Immature natural killer cell (primary cell): ENCODE measurements around the gene TPD52L2. TPM values are rescaled to one million over a fixed set of nuclear protein-coding genes. Genes with fewer than 3 reads are reported as not detected.

Experiments used
- DNase-seq, 3 donors: peaks; one replicate each; pipeline ENCODE4 v3.0.0; 2022; ENCODE audit warnings: mixed read lengths in 1 of 3
- H3K27ac Mint-ChIP-seq, 6 donors: one replicate each; pipeline ENCODE4 v1.8.0; 2020; ENCODE audit warnings: mixed read lengths in 6 of 6, mild to moderate bottlenecking in 5 of 6, inconsistent platforms in 4 of 6, moderate library complexity in 3 of 6
- H3K27me3 Mint-ChIP-seq, 3 donors: one replicate each; pipeline ENCODE4 v1.8.0; 2020 to 2021; ENCODE audit warnings: low read depth in 3 of 3, mild to moderate bottlenecking in 3 of 3, mixed read lengths in 3 of 3, moderate library complexity in 3 of 3, inconsistent platforms in 1 of 3
- H3K36me3 Mint-ChIP-seq, 3 donors: one replicate each; pipeline ENCODE4 v1.8.0; 2020; ENCODE audit warnings: mixed read lengths in 3 of 3, inconsistent platforms in 2 of 3, mild to moderate bottlenecking in 2 of 3
- H3K4me1 Mint-ChIP-seq, 2 donors: one replicate each; pipeline ENCODE4 v1.8.0; 2020; ENCODE audit warnings: inconsistent platforms in 2 of 2, mild to moderate bottlenecking in 2 of 2, mixed read lengths in 2 of 2, moderate library complexity in 1 of 2
- H3K4me3 Mint-ChIP-seq, 5 donors: one replicate each; pipeline ENCODE4 v1.8.0; 2020; ENCODE audit warnings: mild to moderate bottlenecking in 5 of 5, mixed read lengths in 5 of 5, inconsistent platforms in 3 of 5, moderate library complexity in 3 of 5
- H3K9me3 Mint-ChIP-seq, 6 donors: one replicate each; pipeline ENCODE4 v1.8.0; 2020; ENCODE audit warnings: mild to moderate bottlenecking in 6 of 6, mixed read lengths in 6 of 6, inconsistent platforms in 4 of 6, moderate library complexity in 3 of 6
- polyA plus RNA-seq, 3 donors: library from polyadenylated mRNA; unstranded; fragments of 300-500 nt; fragmentation: Illumina TruSeq; gene quantifications; one replicate each; pipeline ENCODE4 v1.2.3, GENCODE V29; 2021

TPD52L2 gene
- polyA plus RNA-seq, 3 donors from 2014 or later = 67.5 to 90.8 (median 79.3) TPM

DNA sequence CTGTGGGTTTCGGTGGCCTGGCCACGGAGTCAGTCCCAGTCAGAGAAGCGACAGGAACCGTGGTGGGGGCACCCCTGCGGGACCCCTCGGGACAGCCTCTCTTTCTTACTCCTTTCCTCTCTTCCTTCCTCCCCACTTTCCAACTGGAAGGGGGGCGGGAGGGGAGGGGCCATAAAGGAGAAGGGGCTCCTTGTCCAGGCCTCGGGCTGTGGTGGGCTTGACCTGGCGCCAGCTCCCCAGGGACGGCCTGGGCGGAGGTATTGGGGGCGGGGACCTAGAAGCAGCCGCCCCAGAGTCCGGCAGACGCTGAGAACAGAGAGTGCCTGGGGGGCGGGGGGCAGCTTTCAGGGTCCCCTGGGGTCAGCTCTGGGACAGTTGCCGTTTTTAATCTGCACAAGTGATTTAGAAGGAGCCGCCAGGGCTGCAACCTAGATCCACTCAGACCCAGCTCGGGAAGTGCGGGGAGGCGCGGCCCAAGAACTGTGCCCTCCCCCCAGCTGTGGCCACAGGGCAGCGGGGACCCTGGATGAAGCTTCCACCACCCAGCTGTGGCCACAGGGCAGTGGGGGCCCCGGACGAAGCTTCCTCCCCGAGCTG, 10.2 kb upstream of the TPD52L2 start:
- Mint-ChIP-seq H3K27me3 (peaks cover 0 to 13% (median 7%) of the 10 kb centered on the region in 3 donors), H3K4me1 (peaks cover 17 to 25% of the 10 kb centered on the region in 2 donors), H3K36me3 (no peaks in the 10 kb centered on the region), H3K9me3 (no peaks in the 10 kb centered on the region), H3K27ac (no peak overlapping the region), H3K4me3 (no peak overlapping the region)
- DNase-seq = no peak

DNA sequence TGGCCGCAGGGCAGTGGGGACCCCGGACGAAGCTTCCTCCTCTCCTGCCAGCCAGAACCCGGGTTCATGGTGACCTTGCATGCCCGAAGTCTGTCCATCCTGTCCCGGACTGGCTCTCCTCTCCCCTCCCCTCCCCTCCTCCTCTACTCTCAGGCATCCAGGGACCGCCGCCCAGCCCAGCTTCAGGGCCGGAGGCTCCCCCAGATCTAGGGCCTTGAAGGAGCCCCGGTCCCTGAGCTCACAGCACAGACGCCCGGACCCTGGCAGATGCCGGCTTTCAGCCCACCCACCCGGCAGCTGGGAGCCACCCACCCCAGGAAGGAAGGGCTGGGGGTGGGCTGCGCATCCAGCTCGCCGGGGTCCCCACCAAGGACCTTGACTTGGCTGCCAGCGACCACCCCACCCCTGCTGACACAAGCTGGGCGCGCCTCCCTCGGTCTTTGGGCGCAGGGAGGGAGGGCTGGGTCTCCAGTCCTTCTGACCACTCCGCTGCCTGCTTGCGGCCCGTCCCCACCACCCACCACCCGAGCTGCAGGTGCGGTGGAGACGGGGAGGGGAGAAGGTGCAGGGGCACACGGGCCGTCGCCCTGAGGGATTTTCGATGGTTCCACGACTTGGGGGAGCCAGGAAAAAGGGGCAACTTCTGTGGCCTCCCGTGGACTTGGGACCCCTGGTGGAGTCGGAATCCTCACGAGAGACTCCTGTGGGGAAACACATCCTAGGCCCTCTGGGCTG, 9.5 kb upstream of the TPD52L2 start:
- DNase-seq = no peak
- H3K27me3 Mint-ChIP-seq = peaks cover 0 to 9% (median 7%) of the 10 kb centered on the region in 3 donors
- H3K4me1 Mint-ChIP-seq = peaks cover 17 to 25% of the 10 kb centered on the region in 2 donors
- H3K9me3 Mint-ChIP-seq = no peaks in the 10 kb centered on the region
- no peaks in the 10 kb centered on the region for H3K36me3 Mint-ChIP-seq
- H3K27ac Mint-ChIP-seq = no peak overlapping the region
- no peak overlapping the region for H3K4me3 Mint-ChIP-seq

DNA sequence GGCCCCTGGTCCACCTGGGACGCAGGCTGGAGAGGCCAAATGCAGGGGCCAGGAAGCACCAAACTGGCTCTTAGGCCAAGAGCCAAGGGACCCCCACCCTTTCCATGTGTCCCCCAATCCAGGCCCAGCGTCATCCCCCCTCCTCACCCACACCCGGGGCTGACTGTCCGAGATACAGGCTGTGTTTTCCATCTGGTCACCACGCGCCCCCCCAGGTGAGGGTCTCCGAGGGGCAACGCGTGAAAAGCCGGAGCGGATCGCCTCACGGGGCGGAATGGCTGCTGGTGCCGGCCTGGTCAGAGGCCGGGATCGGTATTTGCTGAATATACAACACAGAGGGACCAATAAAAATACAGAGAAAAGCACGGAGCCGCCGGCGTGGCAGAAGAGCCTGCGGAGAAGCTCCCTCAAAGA, 9.0 kb upstream of the TPD52L2 start:
- DNase-seq = no peak

DNA sequence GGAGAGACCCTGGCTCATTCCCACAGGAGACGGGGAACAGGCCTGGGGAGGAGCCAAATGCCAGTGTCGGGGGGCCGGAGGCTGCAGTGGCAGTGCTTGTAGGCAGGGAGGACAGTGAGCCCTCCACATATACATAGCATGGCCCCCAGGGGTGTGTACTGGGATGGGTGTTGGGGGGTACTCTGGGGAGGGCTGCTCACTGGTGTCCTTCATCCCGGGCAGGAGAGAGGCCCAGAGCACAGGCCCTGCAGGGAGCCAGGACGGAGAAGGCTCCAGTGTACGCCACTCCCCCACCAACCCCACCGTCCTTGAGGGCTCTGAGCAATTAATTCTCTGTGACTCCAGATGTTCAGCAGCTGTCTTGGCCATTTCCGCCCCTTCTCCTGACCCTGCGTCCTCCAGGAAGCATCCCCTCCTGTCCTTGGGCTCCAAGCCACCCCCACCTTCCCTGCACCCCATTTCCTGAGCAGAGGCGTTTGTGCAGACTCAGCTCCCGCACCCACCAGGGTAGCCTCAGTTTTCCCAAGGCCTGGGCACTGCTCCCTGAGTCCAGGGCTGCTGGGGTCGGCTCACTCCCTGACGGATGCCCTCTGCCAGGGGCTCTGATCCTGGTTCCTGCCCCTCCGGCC, 7.2 kb upstream of the TPD52L2 start:
- no peak for DNase-seq
- peak overlapping the region in 1 of 6 donors; percentile 69 for H3K27ac Mint-ChIP-seq
- no peaks in the 10 kb centered on the region for H3K9me3 Mint-ChIP-seq
- H3K4me1 Mint-ChIP-seq = peaks cover 13 to 19% of the 10 kb centered on the region in 2 donors
- no peak overlapping the region for H3K4me3 Mint-ChIP-seq
- peaks cover 0 to 3% (median 3%) of the 10 kb centered on the region in 3 donors for H3K27me3 Mint-ChIP-seq
- H3K36me3 Mint-ChIP-seq = no peaks in the 10 kb centered on the region

More for the DNA sequence above, 9.0 kb upstream of the TPD52L2 start:
- H3K4me1 Mint-ChIP-seq = peaks cover 14 to 21% of the 10 kb centered on the region in 2 donors
- no peak overlapping the region for H3K27ac Mint-ChIP-seq
- H3K4me3 Mint-ChIP-seq = no peak overlapping the region
- no peaks in the 10 kb centered on the region for H3K9me3 Mint-ChIP-seq
- no peaks in the 10 kb centered on the region for H3K36me3 Mint-ChIP-seq
- peaks cover 3 to 6% (median 3%) of the 10 kb centered on the region in 3 donors for H3K27me3 Mint-ChIP-seq

DNA sequence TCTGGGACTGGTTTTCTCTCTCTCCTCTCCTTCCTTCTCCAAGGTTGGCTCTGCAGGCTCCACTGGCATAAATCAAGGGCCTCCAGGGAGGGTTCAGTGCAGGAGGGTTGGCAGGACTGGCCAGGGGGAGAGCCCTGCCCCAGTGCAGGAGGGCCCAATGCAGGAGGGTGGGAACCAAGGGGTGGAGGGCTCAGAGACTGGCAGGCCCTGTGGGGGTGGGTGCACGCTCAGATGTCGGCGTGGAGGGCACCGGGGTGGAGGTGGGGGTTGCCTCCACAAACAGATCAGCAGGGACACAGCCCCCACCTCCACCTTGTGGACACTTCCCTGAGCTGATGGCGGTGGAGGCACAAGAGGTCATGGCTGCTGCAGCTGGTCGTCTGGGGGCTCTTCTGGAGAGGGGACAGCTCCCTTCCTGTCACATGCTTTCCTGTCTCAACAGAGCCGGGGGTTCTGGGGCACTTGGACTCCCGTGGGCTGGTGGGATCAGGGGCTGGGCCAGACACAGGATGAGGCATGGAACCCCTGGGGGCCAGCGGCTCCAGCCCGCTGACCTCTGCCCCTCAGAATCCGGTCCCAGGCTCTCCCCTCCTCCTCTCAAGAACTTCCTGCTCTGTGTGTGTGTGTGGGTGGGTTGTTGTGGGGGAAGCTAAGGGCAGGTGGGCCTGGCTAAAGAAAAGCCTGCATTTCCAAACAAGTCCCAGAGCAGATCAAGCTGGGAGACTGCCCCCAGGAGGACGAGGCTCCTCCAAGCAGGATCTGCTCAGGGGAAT, 6.5 kb upstream of the TPD52L2 start:
- peaks cover 2 to 3% (median 3%) of the 10 kb centered on the region in 3 donors for H3K27me3 Mint-ChIP-seq
- H3K4me3 Mint-ChIP-seq = peak overlapping the region in 2 of 5 donors; percentile 9 to 40
- H3K9me3 Mint-ChIP-seq = no peaks in the 10 kb centered on the region
- DNase-seq = no peak
- H3K27ac Mint-ChIP-seq = peak overlapping the region in 1 of 6 donors; percentile 73
- peaks cover 19 to 25% of the 10 kb centered on the region in 2 donors for H3K4me1 Mint-ChIP-seq
- peaks cover 0 to 4% (median 0%) of the 10 kb centered on the region in 3 donors for H3K36me3 Mint-ChIP-seq

DNA sequence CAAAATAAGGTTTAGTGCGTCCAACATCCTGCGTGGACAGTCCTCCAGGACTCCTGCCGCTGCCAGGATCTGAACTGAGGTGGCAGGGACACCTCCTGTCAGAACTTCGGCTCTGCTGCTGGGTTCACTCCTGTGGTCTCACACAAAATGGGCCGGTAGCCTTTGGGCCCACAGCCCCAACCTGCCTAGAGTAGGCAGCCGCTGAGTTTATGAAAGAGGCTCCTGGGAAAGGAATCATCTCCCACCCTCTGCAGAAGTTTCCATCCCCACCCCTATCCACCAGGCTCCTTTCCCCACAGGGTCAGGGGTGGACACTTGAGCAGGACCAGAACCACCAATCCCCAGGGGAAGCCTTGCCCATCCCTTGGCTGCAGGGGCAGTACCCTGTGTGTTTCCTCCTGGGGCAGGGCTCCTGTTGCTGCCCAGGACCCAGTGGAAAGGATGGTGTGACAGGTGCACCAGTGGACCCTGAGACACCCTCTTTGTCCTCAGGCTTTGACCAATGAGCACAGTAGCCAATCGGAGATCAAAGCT, 5.8 kb upstream of the TPD52L2 start:
- Mint-ChIP-seq H3K27ac (peak overlapping the region in 1 of 6 donors; percentile 73), H3K36me3 (peaks cover 0 to 4% (median 0%) of the 10 kb centered on the region in 3 donors), H3K4me3 (no peak overlapping the region), H3K4me1 (peaks cover 26 to 32% of the 10 kb centered on the region in 2 donors), H3K9me3 (no peaks in the 10 kb centered on the region), H3K27me3 (peaks cover 3 to 5% (median 4%) of the 10 kb centered on the region in 3 donors)
- no peak for DNase-seq

DNA sequence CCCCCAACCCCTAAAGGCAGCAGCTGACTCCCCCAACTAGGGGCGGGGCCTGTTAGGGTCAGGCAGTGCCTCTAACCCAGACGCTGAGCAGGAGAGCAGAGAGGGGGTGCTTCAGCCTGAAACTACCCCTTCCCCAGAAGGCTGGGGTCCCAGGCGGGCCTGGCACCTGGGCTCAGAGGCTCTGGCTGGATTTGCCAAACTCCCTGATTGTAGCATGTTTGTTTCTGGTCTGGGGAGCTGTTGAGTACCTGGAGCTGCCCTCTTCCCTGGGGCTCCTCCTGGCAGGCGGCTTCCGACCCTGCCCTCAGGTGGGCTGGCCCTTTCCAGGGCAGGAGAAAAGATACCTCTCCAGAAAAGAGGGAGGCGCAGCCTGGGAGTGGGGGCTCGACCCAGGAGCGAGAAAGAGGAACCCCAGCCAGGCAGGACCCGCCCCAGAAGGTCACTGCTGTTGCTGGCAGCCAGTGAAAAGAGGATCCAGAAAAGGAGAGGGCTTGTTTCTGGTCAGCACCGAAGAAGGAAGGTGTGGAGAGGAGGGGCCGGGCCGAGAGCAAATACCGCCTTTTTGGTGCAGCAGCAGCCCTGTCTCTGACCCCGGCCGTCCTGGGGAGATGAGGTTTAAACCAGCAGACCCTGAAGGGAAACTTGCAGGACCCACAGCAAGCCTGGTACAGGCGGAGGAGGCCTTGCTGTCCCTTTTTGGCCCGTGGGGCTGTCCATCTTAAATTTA, 4.6 kb upstream of the TPD52L2 start:
- Mint-ChIP-seq H3K4me1 (peaks cover 31 to 39% of the 10 kb centered on the region in 2 donors), H3K27me3 (peaks cover 8 to 12% (median 9%) of the 10 kb centered on the region in 3 donors), H3K4me3 (no peak overlapping the region), H3K27ac (peak overlapping the region in 2 of 6 donors; percentile 34 to 64), H3K9me3 (no peaks in the 10 kb centered on the region), H3K36me3 (peaks cover 0 to 4% (median 0%) of the 10 kb centered on the region in 3 donors)
- DNase-seq = no peak

DNA sequence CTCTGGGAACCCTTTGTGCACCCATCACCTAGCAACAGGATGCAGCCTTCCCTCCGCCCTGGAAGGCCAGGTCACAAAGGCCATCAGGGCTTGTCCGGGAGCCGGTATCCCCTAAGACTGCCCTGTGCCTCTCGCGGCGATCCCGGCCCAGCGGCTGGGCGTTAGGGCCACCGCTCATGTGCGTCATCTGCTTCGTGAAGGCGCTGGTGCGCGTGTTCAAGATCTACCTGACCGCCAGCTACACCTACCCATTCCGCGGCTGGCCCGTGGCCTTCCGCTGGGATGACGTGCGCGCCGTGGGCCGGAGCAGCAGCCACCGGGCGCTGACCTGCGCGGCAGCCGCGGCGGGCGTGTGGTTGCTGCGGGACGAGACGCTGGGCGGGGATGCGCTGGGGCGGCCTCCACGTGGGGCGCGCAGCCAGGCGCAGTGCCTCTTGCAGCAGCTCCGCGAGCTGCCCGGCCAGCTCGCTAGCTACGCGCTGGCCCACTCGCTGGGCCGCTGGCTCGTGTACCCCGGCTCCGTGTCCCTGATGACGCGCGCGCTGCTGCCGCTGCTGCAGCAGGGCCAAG, 3.6 kb upstream of the TPD52L2 start, which contains the start of gene ABHD16B:
Gene ABHD16B, plus strand, starts transcription at position 134 of the 570 bp plus-strand sequence. Its CDS starts 43 bp downstream, at position 177.
- Mint-ChIP-seq H3K4me1 (peaks cover 38 to 48% of the 10 kb centered on the region in 2 donors), H3K27ac (peak within 1 kb of the TSS in 2 of 6 donors; percentile 23 to 64), H3K36me3 (peaks cover 0 to 4% (median 0%) of the 10 kb centered on the region in 3 donors), H3K4me3 (no peak within 1 kb of the TSS), H3K27me3 (peaks cover 8 to 17% (median 9%) of the 10 kb centered on the region in 3 donors), H3K9me3 (no peaks in the 10 kb centered on the region)
- DNase-seq = no peak

DNA sequence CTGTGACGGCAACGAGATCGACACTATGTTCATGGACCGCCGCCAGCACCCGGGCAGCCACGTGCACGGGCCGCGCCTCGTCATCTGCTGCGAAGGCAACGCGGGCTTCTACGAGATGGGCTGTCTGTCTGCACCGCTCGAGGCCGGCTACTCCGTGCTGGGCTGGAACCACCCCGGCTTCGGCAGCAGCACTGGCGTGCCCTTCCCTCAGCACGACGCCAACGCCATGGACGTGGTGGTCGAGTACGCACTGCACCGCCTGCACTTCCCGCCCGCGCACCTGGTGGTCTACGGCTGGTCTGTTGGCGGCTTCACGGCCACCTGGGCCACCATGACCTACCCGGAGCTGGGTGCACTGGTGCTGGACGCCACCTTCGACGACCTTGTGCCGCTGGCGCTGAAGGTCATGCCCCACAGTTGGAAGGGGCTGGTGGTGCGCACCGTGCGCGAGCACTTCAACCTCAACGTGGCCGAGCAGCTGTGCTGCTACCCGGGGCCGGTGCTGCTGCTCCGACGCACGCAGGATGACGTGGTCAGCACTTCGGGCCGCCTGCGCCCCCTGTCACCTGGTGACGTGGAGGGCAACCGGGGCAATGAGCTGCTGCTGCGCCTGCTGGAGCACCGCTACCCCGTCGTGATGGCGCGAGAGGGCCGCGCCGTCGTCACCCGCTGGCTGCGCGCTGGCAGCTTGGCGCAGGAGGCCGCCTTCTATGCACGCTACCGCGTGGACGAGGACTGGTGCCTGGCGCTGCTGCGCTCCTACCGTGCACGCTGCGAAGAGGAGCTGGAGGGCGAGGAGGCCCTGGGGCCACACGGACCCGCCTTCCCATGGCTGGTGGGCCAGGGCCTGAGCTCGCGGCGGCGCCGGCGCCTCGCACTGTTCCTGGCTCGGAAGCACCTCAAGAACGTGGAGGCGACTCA, 2.8 kb upstream of the TPD52L2 start:
- peaks cover 36 to 45% of the 10 kb centered on the region in 2 donors for H3K4me1 Mint-ChIP-seq
- H3K36me3 Mint-ChIP-seq = peaks cover 0 to 4% (median 0%) of the 10 kb centered on the region in 3 donors
- H3K27ac Mint-ChIP-seq = no peak overlapping the region
- peaks cover 8 to 17% (median 9%) of the 10 kb centered on the region in 3 donors for H3K27me3 Mint-ChIP-seq
- DNase-seq = no peak
- H3K4me3 Mint-ChIP-seq = no peak overlapping the region
- no peaks in the 10 kb centered on the region for H3K9me3 Mint-ChIP-seq

DNA sequence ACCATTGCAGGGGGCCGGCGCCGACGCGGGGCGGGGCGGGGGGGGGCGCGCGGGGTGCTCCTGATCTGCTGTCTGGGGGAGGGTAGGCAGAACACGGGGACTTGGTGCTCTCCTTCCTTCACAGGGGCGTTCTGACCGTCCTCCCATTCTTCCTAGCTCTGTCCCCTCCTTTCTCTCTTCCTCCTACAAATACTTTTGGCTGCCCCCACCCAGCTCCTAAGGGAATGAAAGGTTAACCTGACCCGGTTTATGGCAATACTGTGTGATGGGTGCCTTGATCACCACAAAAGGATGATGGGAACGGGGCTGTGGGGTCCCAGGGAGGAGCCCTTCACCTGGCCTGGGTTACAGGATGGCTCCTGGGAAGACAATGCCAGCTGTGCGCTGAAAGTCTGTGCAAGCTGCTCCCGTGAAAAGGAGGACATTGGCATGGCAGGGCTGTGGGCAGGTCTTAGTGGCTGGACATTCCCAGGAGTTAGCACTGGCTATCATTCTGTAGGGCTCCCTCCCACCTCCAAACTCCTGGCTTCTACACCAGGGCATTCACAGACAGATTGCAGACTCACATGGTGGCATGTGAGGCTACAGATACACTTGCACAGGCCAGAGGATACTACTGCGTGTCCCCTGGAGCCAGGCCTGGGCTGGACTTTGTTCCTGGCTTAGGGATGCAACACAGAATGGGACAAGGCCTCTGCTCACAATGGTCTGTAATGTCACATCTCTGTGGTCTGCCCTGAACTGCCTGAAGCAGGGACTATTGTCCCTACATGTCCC, 1.9 kb upstream of the TPD52L2 start:
- Mint-ChIP-seq H3K27ac (peak overlapping the region; percentile 91 to 98 (median 95)), H3K9me3 (no peaks in the 10 kb centered on the region), H3K36me3 (peaks cover 0 to 7% (median 0%) of the 10 kb centered on the region in 3 donors), H3K27me3 (peaks cover 8 to 17% (median 9%) of the 10 kb centered on the region in 3 donors), H3K4me1 (peaks cover 37 to 43% of the 10 kb centered on the region in 2 donors), H3K4me3 (peak overlapping the region; percentile 91 to 98 (median 97))
- DNase-seq = no peak
